Measurements from ENCODE around the gene AKAP9.

- no peak for TF ChIP-seq CTCF (IDR thresholded peaks at IDR 0.05)
- no peak for TF ChIP-seq POLR2A (IDR thresholded peaks at IDR 0.05)
Observed at GRCh38 chr7:91973639-91974038, 33.0 kb downstream of the AKAP9 start.

Data from Peyer's patch (tissue), 4 donors.